GM21786 (cell line): ENCODE data around the gene DPP9.
"Not testable (repeated sequence)": the region's sequence is repeated elsewhere in the genome, so short reads cannot be mapped to it uniquely, and the experiment has no call there.

Source experiments
- ATAC-seq: cut with Tn5 transposase; IDR thresholded peaks from one replicate; pipeline ENCODE4 v1.9.1; 2021; ENCODE audit not compliant: unreplicated experiment

DPP9 gene

DNA sequence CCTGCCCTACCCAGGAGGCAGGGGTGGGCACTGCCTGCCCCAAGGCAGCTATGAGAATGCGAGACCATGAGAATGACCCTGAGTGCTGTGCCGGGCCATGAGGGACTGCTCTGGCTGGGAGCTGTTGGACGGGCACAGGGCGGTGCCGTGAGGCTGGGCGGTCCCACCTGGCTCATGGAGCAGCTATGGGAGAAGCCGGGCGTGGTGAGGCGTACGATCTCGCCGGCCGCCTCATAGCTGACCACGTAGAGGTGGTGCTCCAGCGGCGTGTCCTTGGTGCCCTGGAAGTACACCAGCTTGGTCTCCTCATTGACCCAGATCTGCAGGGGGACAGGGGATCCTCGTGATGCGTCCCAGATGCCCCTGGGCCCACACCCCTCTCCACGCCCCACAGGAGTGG is 34.2 kb downstream of the DPP9 start:
- no peak for ATAC-seq

DNA sequence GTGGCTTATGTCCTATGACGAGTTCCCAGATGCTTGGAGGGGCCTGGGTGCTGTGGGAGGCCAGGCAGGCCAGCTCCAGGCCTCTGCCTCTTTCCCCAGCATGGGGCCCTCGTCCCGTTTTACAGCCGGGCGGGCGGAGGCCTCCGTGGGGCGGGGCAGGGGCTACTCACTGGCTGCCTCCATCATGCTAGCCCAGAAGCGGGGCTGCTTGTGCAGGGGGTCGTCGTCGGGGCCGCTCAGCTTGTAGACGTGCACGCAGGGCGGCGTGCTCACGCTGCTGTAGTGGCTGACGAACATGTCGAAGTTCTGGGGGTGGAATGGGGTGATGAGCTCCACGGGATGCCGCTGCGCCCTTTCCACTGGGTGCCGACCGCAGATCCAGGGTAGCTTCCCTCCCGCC is 35.1 kb downstream of the DPP9 start:
- ATAC-seq, result no peak

DNA sequence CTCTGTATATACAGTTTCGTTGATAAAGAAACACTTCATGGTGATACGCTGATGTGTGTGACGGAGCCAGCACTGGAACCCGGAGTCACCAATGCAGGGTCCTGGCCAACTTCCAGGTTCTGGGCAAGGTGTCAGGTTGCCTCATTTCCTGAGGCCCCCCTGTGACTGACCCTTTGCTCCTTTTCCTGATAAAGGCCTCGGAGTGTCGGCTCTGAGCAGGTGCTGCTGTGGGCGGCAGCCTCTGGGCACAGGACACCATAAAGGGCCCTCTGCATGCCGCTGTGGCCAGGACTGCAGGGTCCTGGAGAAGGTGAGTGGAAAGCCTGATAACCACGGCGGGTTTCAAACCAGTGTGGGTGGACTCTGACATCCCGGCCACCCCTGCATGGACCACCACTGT is 36.2 kb downstream of the DPP9 start:
- no peak for ATAC-seq

DNA sequence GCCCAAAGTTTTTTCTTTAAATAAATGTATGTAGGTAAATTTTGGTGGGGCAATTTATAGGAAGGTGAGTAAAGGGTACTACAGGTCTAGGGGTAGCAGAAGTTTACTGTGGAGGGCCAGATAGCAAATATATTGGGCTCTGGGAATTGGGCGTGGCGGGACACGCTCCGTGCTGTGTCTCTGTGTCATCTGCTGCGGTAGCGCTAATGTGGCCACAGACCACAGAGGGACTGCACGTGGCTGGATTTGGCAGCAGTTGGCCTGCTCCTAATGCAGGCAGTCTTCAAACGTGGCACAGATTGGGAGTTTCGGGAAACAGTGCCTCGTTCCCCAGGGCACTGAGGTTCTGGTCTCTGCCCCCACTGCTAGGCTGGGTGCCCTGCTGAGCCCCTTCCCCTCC is 36.9 kb downstream of the DPP9 start:
- ATAC-seq, result no peak

DNA sequence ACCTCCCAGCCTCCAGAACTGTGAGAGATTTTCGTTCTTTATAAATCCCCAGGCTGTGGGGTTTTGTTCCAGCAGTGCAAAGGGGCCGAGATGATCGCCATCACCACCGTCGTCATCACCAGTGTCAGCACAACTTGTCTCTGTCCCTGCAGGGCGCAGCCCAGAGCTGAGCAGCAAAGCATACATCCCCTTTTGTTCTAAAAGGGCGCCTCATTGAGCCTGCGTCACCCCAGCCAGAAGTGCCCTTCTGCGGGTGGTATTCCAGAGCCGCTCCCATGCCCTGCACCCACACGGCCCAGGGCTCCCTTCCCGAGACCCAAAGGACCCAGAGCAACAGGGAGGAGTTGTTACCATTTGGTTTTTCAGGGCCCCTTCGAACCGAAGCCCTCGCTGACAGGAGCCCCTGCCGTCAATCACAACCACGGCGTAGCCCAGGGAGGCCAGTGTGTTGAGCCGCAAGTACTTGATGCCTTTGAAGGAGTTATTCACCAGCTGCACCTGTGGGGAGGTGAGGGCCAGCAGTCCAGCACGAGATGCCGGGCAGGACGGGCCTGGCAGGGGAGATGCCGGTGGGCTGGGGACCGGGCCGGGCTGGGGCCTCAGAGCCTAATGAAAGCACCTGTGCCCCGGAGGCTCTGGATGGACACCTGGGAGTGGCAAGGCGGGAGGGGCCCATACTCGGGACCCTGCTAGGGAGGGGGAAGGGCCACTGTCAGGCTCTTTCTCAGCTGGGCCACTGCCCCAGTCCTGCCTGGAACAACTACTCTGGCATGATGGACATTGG is 39.1 kb downstream of the DPP9 start:
- no peak for ATAC-seq

DNA sequence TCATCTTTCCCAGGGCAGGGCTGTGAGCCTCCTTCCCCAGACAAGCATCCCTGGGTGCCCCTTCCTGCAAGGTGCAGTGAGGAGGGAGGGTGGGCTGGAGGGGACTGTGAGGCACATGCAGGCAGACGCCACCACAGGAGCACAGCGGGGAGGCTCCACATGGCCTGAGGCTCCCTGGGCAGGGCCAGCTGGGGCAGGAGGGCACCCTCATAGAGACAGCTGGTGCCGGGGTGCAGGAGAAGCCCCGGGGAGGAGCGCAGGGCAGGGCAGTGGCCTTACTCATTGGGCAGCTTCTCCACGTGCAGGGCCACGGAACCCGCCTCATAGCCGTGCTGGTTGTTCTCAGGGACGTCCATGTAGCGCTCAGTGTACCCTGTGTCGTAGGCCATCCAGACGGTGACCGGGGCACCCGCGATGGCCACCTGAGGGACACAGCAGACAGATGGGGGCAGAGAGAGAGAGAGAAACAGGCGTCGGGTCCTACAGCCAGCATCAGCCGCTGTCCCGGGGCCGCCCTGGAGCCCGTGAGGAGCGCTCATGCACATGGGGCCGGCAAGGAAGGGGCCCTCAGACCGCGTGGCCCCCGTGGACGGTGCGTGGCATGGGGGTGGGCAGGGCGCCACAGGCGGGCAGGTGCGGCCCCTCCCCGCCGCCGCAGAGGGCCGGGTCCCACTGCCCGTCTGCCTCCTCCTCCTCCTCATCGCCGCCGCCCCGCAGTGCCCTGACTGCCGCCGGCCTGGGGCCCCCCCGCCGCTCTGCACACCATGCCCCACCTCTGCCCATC is 41.0 kb downstream of the DPP9 start:
- ATAC-seq, result no peak

DNA sequence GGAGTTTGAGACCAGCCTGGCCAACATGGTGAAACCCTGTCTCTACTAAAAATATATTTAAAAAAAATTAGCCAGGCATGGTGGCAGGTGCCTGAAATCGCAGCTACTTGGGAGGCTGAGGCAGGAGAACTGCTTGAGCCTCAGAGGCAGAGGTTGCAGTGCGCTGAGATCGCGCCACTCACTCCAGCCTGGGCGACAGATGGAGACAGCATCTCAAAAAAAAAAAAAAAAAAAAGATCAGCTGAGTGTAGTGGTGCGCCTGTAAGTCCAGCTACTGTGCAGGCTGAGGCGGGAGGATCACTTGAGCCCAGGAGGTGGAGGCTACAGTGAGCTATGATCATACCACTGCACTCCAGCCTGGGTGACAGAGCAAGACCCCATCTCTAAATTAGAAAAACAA is 43.6 kb downstream of the DPP9 start:
- not testable (repeated sequence) for ATAC-seq

DNA sequence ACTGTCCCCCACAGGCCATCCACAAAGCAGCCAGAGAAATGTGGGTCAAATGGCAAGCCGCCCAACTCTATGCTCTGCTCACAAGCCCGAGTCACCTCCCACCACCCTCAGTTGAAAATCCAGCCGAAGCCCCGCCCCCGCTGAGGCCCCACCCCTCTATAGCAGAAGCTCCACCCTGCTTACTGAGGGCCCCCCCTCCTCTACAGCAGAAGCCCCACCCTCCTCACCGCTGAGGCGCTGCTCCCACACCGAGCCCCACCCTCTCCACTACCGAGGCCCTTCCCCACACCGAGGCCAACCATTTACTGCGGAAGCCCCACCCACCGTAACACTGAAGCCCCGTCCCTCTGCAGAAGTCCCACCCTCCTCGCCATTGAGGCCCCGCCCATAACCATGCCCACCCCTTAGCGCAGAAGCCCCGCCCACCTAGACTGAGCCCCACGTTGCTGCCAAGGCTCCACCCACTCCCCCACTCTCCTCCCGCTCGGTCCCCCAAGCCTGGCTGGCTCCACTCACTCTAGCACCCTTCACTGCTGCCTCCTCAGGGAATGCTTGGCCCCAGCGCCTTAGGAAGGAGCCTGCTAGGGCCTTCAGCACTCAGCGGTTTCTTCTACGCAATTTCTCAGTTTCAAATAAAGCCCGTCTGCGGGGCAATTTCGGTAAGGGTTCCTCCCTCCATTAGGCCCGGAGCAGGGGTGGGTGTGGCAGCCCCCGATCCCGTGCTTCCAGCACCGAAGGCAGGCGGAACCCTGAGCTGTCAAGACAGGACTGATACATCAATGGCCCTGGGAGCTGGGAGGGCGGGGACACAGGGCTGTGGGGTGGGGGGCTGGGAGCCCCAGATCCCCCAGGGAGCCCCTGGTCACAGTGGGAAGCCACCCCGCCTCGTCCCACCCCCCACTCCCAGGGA is 44.5 kb downstream of the DPP9 start:
- no peak for ATAC-seq

DNA sequence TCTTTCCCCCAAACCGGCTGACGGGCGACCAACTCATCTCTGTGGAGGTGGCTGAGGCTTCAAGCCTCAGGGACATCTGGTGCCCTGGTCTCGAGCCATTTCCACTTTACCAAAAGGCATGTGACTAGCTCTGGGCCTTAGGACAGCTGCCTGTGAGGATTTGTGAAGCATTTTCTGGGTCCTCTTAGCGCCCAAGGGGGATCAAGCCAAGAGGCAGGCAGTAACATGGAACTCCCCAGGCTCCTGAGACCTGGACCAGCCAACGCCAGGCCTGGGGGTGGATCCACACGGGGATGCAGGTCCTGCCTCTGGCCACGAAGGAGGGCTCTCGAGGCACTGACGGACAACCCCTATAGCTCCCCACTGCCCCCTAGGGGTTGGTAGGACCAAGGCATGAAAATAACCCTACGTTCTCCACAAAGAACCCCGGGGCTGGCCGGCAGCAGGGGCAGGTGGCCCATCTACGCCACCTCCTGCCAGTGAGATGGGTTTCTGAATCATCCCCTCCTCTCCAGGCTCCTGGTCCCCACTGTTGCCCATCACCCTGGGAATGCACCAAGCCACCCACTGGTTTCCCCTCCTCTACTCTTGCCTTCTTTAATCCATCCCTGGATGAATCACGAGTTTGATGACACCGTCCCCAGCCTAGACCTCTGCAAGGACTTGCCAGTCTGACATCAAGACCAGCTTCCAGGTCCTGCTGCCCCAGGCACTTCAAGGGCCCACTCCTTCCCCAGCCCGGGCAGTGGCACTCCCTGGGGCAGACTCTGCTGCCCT is 46.5 kb downstream of the DPP9 start:
- no peak for ATAC-seq

DNA sequence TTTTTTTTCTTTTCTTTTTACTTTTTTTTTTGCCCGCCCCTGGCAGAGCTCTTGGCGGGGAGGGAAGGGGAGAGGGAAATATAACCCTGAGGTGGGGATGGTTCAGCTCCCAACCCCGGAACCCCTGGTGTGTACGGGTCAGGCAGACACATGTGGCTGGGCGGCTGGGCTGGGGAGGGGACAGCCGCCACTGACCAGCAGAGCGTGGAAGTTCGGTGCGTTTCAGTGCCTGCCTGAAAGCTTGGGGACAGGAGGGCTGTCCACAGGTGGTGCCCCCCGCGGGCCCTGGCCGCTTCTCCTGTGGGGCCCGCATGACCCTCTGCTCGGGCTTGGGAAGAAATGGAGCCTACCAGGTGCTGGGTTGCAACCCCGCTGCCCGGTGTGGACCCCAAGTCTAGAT is 48.3 kb downstream of the DPP9 start:
- ATAC-seq, result no peak

DNA sequence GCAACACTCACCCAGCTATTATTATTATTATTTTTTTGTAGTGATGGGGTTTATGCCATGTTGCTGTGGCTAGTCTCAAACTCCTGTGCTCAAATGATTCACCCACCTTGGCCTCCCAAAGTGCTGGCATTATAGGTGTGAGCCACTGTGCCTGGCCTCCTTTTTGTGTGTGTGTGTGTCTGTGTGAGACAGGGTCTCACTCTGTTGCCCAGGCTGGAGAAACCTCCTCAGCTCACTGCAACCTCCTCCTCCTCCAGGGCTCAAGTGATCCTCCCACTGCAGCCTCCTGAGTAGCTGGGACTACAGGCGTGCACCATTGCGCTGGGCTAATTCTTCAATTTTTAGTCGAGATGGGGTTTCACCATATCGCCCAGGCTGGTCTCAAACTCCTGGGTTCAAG is 49.9 kb downstream of the DPP9 start:
- ATAC-seq, result no peak

DNA sequence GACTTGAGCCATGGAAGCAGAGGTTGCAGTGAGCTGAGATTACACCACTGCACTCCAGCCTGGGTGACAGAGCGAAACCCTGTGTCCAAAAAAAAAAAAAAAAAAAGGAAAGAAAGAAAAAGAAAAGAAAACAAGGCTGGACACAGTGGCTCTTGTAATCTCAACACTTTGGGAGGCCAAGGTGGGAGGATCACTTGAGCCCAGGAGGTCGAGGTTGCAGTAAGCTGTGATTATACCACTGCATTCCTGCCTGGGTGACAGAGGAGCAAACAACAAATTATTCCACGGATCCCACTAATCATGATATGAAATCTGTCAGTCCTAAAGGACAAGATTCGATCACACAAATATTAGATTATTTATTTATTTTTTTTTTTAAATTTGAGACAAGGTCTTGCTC is 50.4 kb downstream of the DPP9 start:
- no peak for ATAC-seq

DNA sequence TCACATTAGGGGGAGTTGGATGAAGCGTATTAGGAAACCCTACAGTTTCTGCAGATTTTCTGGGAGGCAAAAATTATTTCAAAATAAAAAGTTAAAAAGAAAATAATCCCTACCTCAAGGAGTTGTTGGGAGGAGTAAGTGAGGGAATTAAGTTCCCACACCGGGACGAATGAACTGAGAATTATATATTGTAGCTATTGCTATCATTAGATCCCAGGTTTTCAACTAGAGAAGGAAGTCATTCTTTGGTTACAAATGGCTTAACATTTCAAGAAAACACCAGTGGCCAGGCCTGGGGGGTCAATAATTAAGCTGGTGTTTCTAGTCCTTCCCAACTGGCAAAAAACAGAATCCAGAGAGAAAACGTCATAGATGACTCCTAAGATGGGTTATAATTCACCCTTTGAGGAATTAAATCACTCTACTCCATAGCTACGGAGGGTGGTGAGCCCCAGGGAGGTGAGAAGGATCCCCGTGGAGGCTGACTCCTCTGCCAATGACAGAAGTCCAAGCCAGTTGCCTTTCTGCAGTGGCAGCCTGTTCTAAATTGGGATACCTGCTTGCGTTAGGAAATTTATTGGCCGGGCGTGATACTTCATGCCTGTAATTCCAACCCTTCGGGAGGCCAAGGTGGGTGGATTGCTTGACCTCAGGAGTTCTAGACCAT is 52.3 kb downstream of the DPP9 start:
- ATAC-seq, result no peak

DNA sequence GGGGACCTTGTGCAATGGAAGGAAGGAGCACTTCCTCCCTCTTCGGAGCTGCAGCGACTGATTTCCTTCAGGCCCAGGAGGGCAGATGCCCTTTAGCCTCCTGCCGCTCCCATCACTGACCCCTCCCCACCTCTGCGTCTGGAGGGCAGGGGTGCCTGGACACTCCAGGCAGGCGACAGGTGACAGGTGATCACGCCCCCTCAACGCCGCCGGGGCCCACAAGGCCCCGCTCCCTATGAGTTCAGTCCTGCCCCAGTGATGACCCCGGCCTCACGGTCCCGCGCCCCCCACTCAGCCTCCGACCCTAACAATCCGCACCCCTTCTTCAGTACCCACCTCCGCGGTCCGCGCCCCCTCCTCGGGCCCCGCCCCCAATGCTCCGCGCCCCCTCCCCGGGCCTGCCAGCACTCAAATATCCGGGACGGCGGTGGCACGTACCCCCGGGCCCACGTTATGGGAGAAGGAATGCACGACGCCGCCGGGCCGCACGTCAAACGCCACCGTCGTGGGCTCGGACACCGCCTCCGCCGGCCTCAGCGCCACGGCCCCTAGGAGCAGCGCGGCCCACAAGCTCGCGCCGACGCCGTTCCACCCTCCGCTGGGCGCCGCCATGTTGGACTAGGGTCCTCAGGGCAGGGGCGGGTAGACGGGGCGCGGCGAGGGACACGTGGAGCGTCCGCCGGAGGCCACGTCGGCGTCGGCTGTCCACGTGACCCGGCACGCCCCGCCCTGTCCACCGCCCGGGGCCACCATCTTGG is 53.7 kb downstream of the DPP9 start, which contains the start of gene MYDGF:
Gene MYDGF, minus strand, starts transcription at position 620 of the 758 bp plus-strand sequence. Its CDS starts 8 bp downstream, at position 612.
- ATAC-seq, result peak; percentile 76

DNA sequence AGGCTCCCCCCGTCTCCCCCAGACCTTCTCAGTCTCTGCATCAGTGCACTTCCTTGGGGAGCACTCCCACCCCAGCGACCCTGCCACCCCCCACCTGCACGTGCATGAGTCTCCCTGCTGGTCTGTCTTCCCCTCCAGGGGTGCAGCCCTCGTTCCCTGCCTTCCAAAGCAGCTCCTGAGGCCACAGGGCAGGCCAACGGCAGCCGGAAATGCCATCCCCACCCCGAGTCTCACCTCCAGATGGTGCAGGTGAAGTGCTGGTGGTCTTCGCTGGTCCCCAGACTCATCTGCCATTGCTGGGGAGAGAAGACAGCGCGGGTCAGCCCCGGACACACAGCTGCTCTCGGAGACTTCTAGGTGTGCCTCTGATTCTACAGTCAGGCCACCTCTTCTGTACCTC is 59.0 kb downstream of the DPP9 start:
- no peak for ATAC-seq

DNA sequence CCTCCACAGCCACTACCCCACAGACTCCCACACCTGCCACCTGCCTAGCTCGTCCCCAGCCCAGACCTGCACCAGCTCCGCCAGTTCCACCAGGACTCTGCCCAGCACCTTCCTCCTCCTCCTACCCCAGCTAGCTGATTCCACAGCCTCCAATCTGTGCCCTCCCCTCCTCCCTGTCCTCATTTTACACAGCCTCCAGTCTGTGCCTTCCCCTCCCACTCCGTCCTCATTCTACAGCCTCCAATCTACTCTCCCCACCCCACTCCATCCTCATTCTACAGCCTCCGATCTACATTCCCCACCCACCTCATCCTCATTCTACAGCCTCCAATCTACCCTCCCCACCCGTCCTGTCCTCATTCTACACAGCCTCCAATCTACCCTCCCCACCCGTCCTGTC is 60.8 kb downstream of the DPP9 start:
- no peak for ATAC-seq

DNA sequence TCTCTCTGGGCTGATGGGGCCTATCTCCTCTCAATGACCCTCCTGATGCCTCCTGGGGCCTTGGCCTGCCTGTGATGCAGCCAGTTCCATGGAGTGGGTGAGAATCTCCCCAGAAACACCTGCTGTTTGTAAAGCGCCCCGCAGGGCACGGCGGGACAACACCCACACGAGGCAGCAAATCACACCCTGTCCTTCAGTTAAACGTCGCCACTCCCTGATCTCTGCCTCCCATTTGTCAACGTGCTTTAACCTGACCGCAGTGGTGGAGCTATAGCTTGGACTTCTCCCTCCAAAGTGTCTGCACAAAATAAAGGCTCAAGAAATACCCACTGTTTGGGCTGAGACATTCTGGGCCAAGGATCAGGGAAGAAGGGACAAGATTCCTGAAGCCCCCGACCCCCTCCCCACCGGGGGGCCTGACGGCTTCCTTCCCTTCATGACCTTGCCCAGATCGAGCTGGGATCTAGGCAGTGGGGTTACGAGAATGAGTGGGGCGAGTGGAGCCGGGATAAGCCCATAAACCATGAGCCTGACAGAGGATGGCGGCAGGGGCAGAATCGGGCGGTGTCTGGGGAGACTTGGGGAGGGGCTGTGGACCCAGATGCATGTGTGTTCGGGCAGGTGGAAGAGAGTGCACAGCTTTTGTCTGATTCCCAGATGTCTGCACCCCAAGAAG is 61.5 kb downstream of the DPP9 start:
- ATAC-seq, result no peak

DNA sequence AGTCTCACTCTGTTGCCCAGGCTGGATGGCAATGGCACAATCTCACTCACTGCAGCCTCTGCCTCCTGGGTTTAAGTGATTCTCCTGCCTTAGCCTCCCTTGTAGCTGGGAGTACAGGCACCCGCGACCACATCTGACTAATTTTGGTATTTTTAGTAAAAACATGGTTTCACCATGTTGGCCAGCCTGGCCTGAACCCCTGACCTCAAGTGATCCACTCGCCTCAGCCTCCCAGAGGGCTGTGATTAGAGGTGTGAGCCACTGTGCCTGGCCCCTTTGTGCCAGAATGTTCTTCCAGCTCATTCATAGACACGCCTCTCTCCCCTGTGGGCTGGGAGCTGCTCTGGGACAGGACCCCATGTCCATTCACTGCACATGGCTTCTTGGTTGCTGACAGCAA is 62.6 kb downstream of the DPP9 start:
- ATAC-seq, result no peak
